HCT116 (cell line): ENCODE measurements around the gene ZCWPW2. TPM values are rescaled to one million over a fixed set of nuclear protein-coding genes. Genes with fewer than 3 reads are reported as not detected.

ENCODE experiments used
- ATAC-seq: fragments of 200-7000 bp; cut with Tn5 transposase; 2 replicates; pipeline ENCODE4 v1.9.1; 2020; ENCODE audit warnings: mild to moderate bottlenecking, moderate library complexity
- BruUV-seq: library from RNA; stranded (reverse); fragments of 400-500 nt; replicated peaks from 2 replicates; lab custom pipeline; 2021; lab: Mats Ljungman, UMichigan
- CTCF ChIA-PET: fragments of 300-600 bp; sonication (Branson Sonifier 250); formaldehyde crosslinking; loops from one replicate; lab custom pipeline; 2021; ENCODE audit warnings: antibody characterized with exemption; lab: Charles Lee
- POLR2A ChIA-PET: fragments of 300-600, 350-600 bp; sonication (Branson Sonifier 250); formaldehyde crosslinking; loops from one replicate; lab custom pipeline; 2021; ENCODE audit warnings: antibody characterized with exemption; lab: Charles Lee
- RAD21 ChIA-PET, 2 experiments: fragments of 300-600 bp; sonication (Branson Sonifier 250); formaldehyde crosslinking; loops; one replicate each; lab custom pipeline; 2023; ENCODE audit warnings: low total read pairs in 2 of 2; ENCODE audit not compliant: uncharacterized antibody in 2 of 2, unreplicated experiment in 2 of 2, low non-redundant PET in 1 of 2; lab: Charles Lee
- DNase-seq: peaks from one replicate; pipeline ENCODE4 v3.0.0-alpha.2; 2010; ENCODE audit warnings: low read depth, low spot score
- H2AFZ ChIP-seq: fragments of 200-600 bp; shearing (Covaris generic), sonication (generic); 2 replicates; pipeline ENCODE4 v1.6.1; 2017; ENCODE audit warnings: low read depth, mixed run types, mixed read lengths, antibody characterized with exemption, low read length; ENCODE audit not compliant: poor library complexity, severe bottlenecking
- H3K27ac ChIP-seq: 2 replicates; pipeline ENCODE4 v1.5.1; 2012; ENCODE audit warnings: low read depth, low read length
- H3K27me3 ChIP-seq: fragments of 200-600 bp; sonication (generic); 2 replicates; pipeline ENCODE4 v1.6.1; 2016; ENCODE audit warnings: mixed run types, low read length, mixed read lengths; ENCODE audit not compliant: insufficient read depth
- H3K36me3 ChIP-seq, 2 experiments: fragments of 200-500 bp in 1 of 2; fragments of 200-600 bp in 1 of 2; sonication (Bioruptor generic) in 1 of 2; sonication (generic) in 1 of 2; 2 replicates each; pipeline versions ENCODE4 v1.5.1 to v1.6.1; 2014 to 2016; ENCODE audit warnings: low read length in 2 of 2, inconsistent platforms in 1 of 2, mixed read lengths in 1 of 2, mixed run types in 1 of 2; ENCODE audit not compliant: insufficient read depth in 2 of 2, control insufficient read depth in 1 of 2
- H3K4me1 ChIP-seq, 2 experiments: fragments of 200-600 bp in 1 of 2; sonication (generic) in 1 of 2; 2 replicates each; pipeline versions ENCODE4 v1.5.1 to v1.6.1; 2012 to 2017; ENCODE audit warnings: low read length in 2 of 2, inconsistent platforms in 1 of 2, mild to moderate bottlenecking in 1 of 2, mixed read lengths in 1 of 2, mixed run types in 1 of 2, moderate library complexity in 1 of 2; ENCODE audit not compliant: insufficient read depth in 2 of 2, control insufficient read depth in 1 of 2
- H3K4me2 ChIP-seq: fragments of 200-600 bp; sonication (generic); 2 replicates; pipeline ENCODE4 v1.6.1; 2017; ENCODE audit warnings: mixed run types, low read length, mixed read lengths
- H3K4me3 ChIP-seq, 2 experiments: fragments of 200-600 bp in 1 of 2; sonication (generic) in 1 of 2; replicated peaks in 1 of 2; 2 replicates each; pipeline ENCODE4 v1.5.1; 2011 to 2016; ENCODE audit warnings: low read length in 2 of 2, control low read depth in 1 of 2, low read depth in 1 of 2, mild to moderate bottlenecking in 1 of 2, mixed read lengths in 1 of 2, mixed run types in 1 of 2
- H3K79me2 ChIP-seq: fragments of 200-600 bp; sonication (generic); 2 replicates; pipeline ENCODE4 v1.6.1; 2017; ENCODE audit warnings: mild to moderate bottlenecking, mixed run types, low read length, moderate library complexity, mixed read lengths; ENCODE audit not compliant: insufficient read depth
- H3K9ac ChIP-seq: fragments of 200-600 bp; sonication (generic); 2 replicates; pipeline ENCODE4 v1.6.1; 2016; ENCODE audit warnings: low read length, mixed read lengths
- H3K9me2 ChIP-seq: fragments of 200-600 bp; sonication (generic), shearing (Covaris generic); 2 replicates; pipeline ENCODE4 v1.6.1; 2017; ENCODE audit warnings: mixed run types, mild to moderate bottlenecking, moderate library complexity; ENCODE audit not compliant: insufficient read depth
- H3K9me3 ChIP-seq, 2 experiments: fragments of 200-500 bp in 1 of 2; fragments of 200-600 bp in 1 of 2; sonication (Bioruptor generic) in 1 of 2; sonication (generic) in 1 of 2; 2 replicates each; pipeline ENCODE4 v1.6.1; 2014 to 2017; ENCODE audit warnings: low read length in 2 of 2, mixed read lengths in 2 of 2, inconsistent platforms in 1 of 2, low read depth in 1 of 2, mild to moderate bottlenecking in 1 of 2, mixed run types in 1 of 2, moderate library complexity in 1 of 2; ENCODE audit not compliant: control insufficient read depth in 1 of 2, insufficient read depth in 1 of 2
- H4K20me1 ChIP-seq: fragments of 200-600 bp; sonication (generic), shearing (Covaris generic); 2 replicates; pipeline ENCODE4 v1.6.1; 2017; ENCODE audit warnings: mixed run types, mild to moderate bottlenecking, moderate library complexity; ENCODE audit not compliant: insufficient read depth
- CBX3 ChIP-seq: IDR thresholded peaks from 2 replicates; pipeline ENCODE4 v1.6.1; 2012; ENCODE audit warnings: low read depth
- EGR1 ChIP-seq: IDR thresholded peaks from 2 replicates; pipeline ENCODE4 v1.6.1; 2012; ENCODE audit warnings: low read depth
- ELF1 ChIP-seq: IDR thresholded peaks from 2 replicates; pipeline ENCODE4 v1.6.1; 2012; ENCODE audit warnings: low read depth, borderline replicate concordance
- EZH2 ChIP-seq: fragments of 200-600 bp; sonication (generic); IDR thresholded peaks from 2 replicates; pipeline ENCODE4 v1.6.1; 2017; ENCODE audit warnings: antibody characterized with exemption, mixed run types
- EZH2phosphoT487 ChIP-seq: fragments of 200-600 bp; IDR thresholded peaks from 2 replicates; pipeline ENCODE4 v1.6.1; 2018; ENCODE audit warnings: antibody characterized with exemption, borderline replicate concordance
- FOSL1 ChIP-seq: IDR thresholded peaks from 2 replicates; pipeline ENCODE4 v1.6.1; 2012; ENCODE audit warnings: low read depth
- JUND ChIP-seq: IDR thresholded peaks from 2 replicates; pipeline ENCODE4 v1.6.1; 2012
- POLR2A ChIP-seq: IDR thresholded peaks from 2 replicates; pipeline ENCODE4 v1.7.0; 2011; ENCODE audit warnings: borderline replicate concordance; ENCODE audit not compliant: insufficient read depth, insufficient read length; ENCODE audit errors: extremely low read depth
- POLR2AphosphoS5 ChIP-seq: IDR thresholded peaks from 2 replicates; pipeline ENCODE4 v1.6.1; 2011; ENCODE audit warnings: mild to moderate bottlenecking, low read depth, low read length, moderate library complexity
- RAD21 ChIP-seq: IDR thresholded peaks from 2 replicates; pipeline ENCODE4 v1.6.1; 2012; ENCODE audit warnings: low read depth, mild to moderate bottlenecking
- SIN3A ChIP-seq: IDR thresholded peaks from 2 replicates; pipeline ENCODE4 v1.6.1; 2012; ENCODE audit warnings: low read depth
- SP1 ChIP-seq: IDR thresholded peaks from 2 replicates; pipeline ENCODE4 v1.6.1; 2012; ENCODE audit warnings: low read depth
- SRF ChIP-seq: IDR thresholded peaks from 2 replicates; pipeline ENCODE4 v1.6.1; 2012; ENCODE audit warnings: low read depth
- ZFX ChIP-seq: fragments of 450-650 bp; IDR thresholded peaks from 2 replicates; pipeline ENCODE4 v1.6.1; 2017
- intact Hi-C: fragments of 100-400 bp; cut with micrococcal nuclease; formaldehyde crosslinking; loops from 2 replicates; pipeline ENCODE4 v1.10.0; 2022
- total RNA-seq: library from RNA; stranded (reverse); gene quantifications from one replicate; pipeline ENCODE4 v1.2.1, GENCODE V29; 2021; ENCODE audit not compliant: unreplicated experiment
- TF ChIP-seq, protein P1 (sequence below): IDR thresholded peaks from 2 replicates; pipeline ENCODE4 v1.6.1; 2012; ENCODE audit warnings: low read depth
- TF ChIP-seq, protein P2 (sequence below), 3 experiments: fragments of 200-600 bp in 1 of 3; sonication (generic) in 1 of 3; IDR thresholded peaks in 2 of 3; conservative IDR thresholded peaks in 1 of 3; 2 replicates each; pipeline ENCODE4 v1.5.1; 2012 to 2017; ENCODE audit warnings: low read depth in 2 of 3, low read length in 2 of 3, antibody characterized with exemption in 1 of 3, borderline replicate concordance in 1 of 3, control low read depth in 1 of 3, mild to moderate bottlenecking in 1 of 3, mixed read lengths in 1 of 3, mixed run types in 1 of 3, moderate library complexity in 1 of 3; ENCODE audit not compliant: insufficient read depth in 1 of 3
- TF ChIP-seq, protein P3 (sequence below): IDR thresholded peaks from 2 replicates; pipeline ENCODE4 v1.6.1; 2011; ENCODE audit warnings: mild to moderate bottlenecking, low read length, moderate library complexity; ENCODE audit not compliant: insufficient replicate concordance; ENCODE audit errors: extremely low read depth
- TF ChIP-seq, protein P4 (sequence below): IDR thresholded peaks from 2 replicates; pipeline ENCODE4 v1.6.1; 2012

Gene ZCWPW2
- total RNA-seq, 1 experiment from 2014 or later: 1.1 TPM

DNA sequence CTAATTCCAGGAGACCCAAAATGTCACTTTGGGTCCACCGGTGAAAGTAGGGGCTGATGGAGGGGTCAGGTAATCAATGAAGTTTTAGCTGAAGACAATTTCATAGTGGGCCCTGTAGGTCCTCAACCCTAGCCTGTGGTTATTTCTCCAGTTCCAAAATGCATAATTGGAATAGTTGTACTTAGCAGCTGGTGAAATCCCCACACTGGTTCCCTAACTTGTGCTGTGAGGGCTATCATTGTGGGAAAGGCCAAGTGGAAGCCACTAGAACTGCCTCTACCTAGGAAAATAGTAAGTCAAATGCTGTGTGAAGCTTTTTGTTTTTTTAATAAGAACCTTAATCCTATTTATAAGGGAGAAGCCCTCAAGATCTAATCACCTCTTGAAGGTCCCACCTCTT, 193.8 kb downstream of the ZCWPW2 start (continued):
- TF ChIP-seq POLR2AphosphoS5 (no peak), JUND (no peak), FOSL1 (no peak), ZFX (no peak), RAD21 (no peak)

DNA sequence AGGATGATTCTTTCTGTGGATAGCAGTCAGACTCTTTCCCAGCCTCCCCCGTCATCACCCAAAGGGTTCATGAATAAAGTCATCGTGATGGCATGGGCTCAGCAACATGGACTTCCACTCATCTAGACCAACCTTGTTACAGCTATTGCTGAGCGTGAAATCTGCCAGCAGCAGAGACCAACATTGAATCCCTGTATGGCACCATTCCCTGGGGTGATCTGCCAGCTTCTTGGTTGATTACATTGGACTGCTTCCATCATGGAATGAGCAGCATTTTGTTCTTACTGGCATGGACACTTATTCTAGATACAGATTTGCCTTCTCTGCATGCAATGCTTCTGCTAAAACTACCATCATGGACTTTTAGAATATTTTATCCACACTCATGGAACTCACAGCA, 195.7 kb downstream of the ZCWPW2 start:
- POLR2A ChIA-PET: no interaction called here

More for the DNA sequence above, 195.7 kb downstream of the ZCWPW2 start:
- no peak overlapping the region for H3K4me2 ChIP-seq
- H2AFZ ChIP-seq: no peak overlapping the region
- RAD21 ChIA-PET: no interaction called here
- no peaks in the 10 kb centered on the region for H3K4me1 ChIP-seq
- no peak overlapping the region for H3K9ac ChIP-seq
- no peaks in the 10 kb centered on the region for H3K9me2 ChIP-seq
- ATAC-seq (no peak), DNase-seq (no peak)
- no peak overlapping the region for H3K27ac ChIP-seq
- no TSS peak for BruUV-seq
- H3K79me2 ChIP-seq: no peaks in the 10 kb centered on the region
- intact Hi-C loops: no loop called here
- no peaks in the 10 kb centered on the region for H4K20me1 ChIP-seq
- no peak for TF ChIP-seq ZFX
- TF ChIP-seq, protein P1, sequence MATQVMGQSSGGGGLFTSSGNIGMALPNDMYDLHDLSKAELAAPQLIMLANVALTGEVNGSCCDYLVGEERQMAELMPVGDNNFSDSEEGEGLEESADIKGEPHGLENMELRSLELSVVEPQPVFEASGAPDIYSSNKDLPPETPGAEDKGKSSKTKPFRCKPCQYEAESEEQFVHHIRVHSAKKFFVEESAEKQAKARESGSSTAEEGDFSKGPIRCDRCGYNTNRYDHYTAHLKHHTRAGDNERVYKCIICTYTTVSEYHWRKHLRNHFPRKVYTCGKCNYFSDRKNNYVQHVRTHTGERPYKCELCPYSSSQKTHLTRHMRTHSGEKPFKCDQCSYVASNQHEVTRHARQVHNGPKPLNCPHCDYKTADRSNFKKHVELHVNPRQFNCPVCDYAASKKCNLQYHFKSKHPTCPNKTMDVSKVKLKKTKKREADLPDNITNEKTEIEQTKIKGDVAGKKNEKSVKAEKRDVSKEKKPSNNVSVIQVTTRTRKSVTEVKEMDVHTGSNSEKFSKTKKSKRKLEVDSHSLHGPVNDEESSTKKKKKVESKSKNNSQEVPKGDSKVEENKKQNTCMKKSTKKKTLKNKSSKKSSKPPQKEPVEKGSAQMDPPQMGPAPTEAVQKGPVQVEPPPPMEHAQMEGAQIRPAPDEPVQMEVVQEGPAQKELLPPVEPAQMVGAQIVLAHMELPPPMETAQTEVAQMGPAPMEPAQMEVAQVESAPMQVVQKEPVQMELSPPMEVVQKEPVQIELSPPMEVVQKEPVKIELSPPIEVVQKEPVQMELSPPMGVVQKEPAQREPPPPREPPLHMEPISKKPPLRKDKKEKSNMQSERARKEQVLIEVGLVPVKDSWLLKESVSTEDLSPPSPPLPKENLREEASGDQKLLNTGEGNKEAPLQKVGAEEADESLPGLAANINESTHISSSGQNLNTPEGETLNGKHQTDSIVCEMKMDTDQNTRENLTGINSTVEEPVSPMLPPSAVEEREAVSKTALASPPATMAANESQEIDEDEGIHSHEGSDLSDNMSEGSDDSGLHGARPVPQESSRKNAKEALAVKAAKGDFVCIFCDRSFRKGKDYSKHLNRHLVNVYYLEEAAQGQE: no peak
- no peak for TF ChIP-seq SIN3A
- no peak for TF ChIP-seq EGR1
- TF ChIP-seq, protein P2, sequence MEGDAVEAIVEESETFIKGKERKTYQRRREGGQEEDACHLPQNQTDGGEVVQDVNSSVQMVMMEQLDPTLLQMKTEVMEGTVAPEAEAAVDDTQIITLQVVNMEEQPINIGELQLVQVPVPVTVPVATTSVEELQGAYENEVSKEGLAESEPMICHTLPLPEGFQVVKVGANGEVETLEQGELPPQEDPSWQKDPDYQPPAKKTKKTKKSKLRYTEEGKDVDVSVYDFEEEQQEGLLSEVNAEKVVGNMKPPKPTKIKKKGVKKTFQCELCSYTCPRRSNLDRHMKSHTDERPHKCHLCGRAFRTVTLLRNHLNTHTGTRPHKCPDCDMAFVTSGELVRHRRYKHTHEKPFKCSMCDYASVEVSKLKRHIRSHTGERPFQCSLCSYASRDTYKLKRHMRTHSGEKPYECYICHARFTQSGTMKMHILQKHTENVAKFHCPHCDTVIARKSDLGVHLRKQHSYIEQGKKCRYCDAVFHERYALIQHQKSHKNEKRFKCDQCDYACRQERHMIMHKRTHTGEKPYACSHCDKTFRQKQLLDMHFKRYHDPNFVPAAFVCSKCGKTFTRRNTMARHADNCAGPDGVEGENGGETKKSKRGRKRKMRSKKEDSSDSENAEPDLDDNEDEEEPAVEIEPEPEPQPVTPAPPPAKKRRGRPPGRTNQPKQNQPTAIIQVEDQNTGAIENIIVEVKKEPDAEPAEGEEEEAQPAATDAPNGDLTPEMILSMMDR (IDR thresholded peaks at IDR 0.05 in 2 of 3, conservative IDR thresholded peaks at IDR 0.05 in 1 of 3; ENCODE audit: borderline replicate concordance in 1 of 3, insufficient read depth in 1 of 3, low read depth in 2 of 3, low read length in 2 of 3): no peak
- no peak for TF ChIP-seq CBX3
- TF ChIP-seq RAD21: no peak
- TF ChIP-seq POLR2A: no peak
- TF ChIP-seq SP1: no peak
- no peak for TF ChIP-seq SRF
- TF ChIP-seq EZH2: no peak
- no peak for TF ChIP-seq ELF1
- TF ChIP-seq EZH2phosphoT487: no peak
- no peak for TF ChIP-seq FOSL1
- TF ChIP-seq, protein P3, sequence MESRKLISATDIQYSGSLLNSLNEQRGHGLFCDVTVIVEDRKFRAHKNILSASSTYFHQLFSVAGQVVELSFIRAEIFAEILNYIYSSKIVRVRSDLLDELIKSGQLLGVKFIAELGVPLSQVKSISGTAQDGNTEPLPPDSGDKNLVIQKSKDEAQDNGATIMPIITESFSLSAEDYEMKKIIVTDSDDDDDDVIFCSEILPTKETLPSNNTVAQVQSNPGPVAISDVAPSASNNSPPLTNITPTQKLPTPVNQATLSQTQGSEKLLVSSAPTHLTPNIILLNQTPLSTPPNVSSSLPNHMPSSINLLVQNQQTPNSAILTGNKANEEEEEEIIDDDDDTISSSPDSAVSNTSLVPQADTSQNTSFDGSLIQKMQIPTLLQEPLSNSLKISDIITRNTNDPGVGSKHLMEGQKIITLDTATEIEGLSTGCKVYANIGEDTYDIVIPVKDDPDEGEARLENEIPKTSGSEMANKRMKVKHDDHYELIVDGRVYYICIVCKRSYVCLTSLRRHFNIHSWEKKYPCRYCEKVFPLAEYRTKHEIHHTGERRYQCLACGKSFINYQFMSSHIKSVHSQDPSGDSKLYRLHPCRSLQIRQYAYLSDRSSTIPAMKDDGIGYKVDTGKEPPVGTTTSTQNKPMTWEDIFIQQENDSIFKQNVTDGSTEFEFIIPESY: no peak
- TF ChIP-seq JUND: no peak
- TF ChIP-seq, protein P4, sequence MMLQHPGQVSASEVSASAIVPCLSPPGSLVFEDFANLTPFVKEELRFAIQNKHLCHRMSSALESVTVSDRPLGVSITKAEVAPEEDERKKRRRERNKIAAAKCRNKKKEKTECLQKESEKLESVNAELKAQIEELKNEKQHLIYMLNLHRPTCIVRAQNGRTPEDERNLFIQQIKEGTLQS: no peak
- H3K9me3 ChIP-seq: no peaks in the 10 kb centered on the region
- H3K36me3 ChIP-seq: no peaks in the 10 kb centered on the region
- no peak overlapping the region for H3K4me3 ChIP-seq
- 0 out of 2 replicates have a peak, but pooled peaks cover 4% of the 10 kb centered on the region for H3K27me3 ChIP-seq
- CTCF ChIA-PET: no interaction called here
